Chondrocyte (in vitro differentiated cells): ENCODE measurements around the gene TRABD. TPM values are rescaled to one million over a fixed set of nuclear protein-coding genes. Genes with fewer than 3 reads are reported as not detected.

Experiments used
- DNase-seq: peaks from one replicate; pipeline ENCODE4 v3.0.0; 2021; ENCODE audit warnings: mixed read lengths, low spot score
- H3K27ac Mint-ChIP-seq: one replicate; pipeline ENCODE4 v1.8.0; 2021; ENCODE audit warnings: mild to moderate bottlenecking, moderate library complexity, mixed read lengths; ENCODE audit not compliant: unreplicated experiment
- H3K27me3 Mint-ChIP-seq: 2 replicates; pipeline ENCODE4 v1.8.0; 2021; ENCODE audit warnings: low read depth, mixed read lengths
- H3K36me3 Mint-ChIP-seq: 2 replicates; pipeline ENCODE4 v1.8.0; 2021; ENCODE audit warnings: low read depth, mixed read lengths
- H3K4me1 Mint-ChIP-seq: 2 replicates; pipeline ENCODE4 v1.8.0; 2021; ENCODE audit warnings: low read depth, mild to moderate bottlenecking, mixed read lengths
- H3K4me3 Mint-ChIP-seq: one replicate; pipeline ENCODE4 v1.8.0; 2021; ENCODE audit warnings: mild to moderate bottlenecking, moderate library complexity, mixed read lengths; ENCODE audit not compliant: unreplicated experiment
- H3K9me3 Mint-ChIP-seq: 2 replicates; pipeline ENCODE4 v1.8.0; 2021; ENCODE audit warnings: low read depth, mixed read lengths
- total RNA-seq: library from RNA; stranded (reverse); gene quantifications from 3 replicates; pipeline ENCODE4 v1.2.1, GENCODE V29; 2021
- TF ChIP-seq, protein P1 (sequence below): fragments of 200-600 bp; sonication (generic); IDR thresholded peaks from 2 replicates; pipeline ENCODE4 v1.5.0; 2021; ENCODE audit warnings: antibody characterized with exemption, mild to moderate bottlenecking, moderate library complexity

TRABD gene
- total RNA-seq, 1 donor from 2014 or later, result 20.2 TPM

- Mint-ChIP-seq H3K4me3 (no peak overlapping the region), H3K27ac (no peak overlapping the region)
- TF ChIP-seq, protein P1, sequence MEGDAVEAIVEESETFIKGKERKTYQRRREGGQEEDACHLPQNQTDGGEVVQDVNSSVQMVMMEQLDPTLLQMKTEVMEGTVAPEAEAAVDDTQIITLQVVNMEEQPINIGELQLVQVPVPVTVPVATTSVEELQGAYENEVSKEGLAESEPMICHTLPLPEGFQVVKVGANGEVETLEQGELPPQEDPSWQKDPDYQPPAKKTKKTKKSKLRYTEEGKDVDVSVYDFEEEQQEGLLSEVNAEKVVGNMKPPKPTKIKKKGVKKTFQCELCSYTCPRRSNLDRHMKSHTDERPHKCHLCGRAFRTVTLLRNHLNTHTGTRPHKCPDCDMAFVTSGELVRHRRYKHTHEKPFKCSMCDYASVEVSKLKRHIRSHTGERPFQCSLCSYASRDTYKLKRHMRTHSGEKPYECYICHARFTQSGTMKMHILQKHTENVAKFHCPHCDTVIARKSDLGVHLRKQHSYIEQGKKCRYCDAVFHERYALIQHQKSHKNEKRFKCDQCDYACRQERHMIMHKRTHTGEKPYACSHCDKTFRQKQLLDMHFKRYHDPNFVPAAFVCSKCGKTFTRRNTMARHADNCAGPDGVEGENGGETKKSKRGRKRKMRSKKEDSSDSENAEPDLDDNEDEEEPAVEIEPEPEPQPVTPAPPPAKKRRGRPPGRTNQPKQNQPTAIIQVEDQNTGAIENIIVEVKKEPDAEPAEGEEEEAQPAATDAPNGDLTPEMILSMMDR, result no peak
These were observed 11.1 kb upstream of the TRABD start for GRCh38 chr22:50174382-50175190.

GRCh38 chr22:50175191-50175461 lies 10.6 kb upstream of the TRABD start:
- Mint-ChIP-seq H3K4me1 (peaks cover 3% of the 10 kb centered on the region), H3K4me3 (no peak overlapping the region), H3K27ac (no peak overlapping the region), H3K27me3 (no peaks in the 10 kb centered on the region), H3K9me3 (no peaks in the 10 kb centered on the region), H3K36me3 (peaks cover 2% of the 10 kb centered on the region)
- no peak for DNase-seq
- TF ChIP-seq, protein P1, result no peak

More at GRCh38 chr22:50174382-50175190, 11.1 kb upstream of the TRABD start:
- Mint-ChIP-seq H3K4me1 (peaks cover 3% of the 10 kb centered on the region), H3K9me3 (no peaks in the 10 kb centered on the region), H3K36me3 (peaks cover 2% of the 10 kb centered on the region), H3K27me3 (no peaks in the 10 kb centered on the region)
- DNase-seq, result no peak

- H3K27me3 Mint-ChIP-seq, result no peaks in the 10 kb centered on the region
- DNase-seq, result no peak
- H3K27ac Mint-ChIP-seq, result no peak overlapping the region
- no peaks in the 10 kb centered on the region for H3K9me3 Mint-ChIP-seq
- H3K4me1 Mint-ChIP-seq, result no peaks in the 10 kb centered on the region
- TF ChIP-seq, protein P1, result no peak
- H3K4me3 Mint-ChIP-seq, result no peak overlapping the region
- peaks cover 2% of the 10 kb centered on the region for H3K36me3 Mint-ChIP-seq
These were observed 9.5 kb upstream of the TRABD start for GRCh38 chr22:50175921-50176849.

DNA sequence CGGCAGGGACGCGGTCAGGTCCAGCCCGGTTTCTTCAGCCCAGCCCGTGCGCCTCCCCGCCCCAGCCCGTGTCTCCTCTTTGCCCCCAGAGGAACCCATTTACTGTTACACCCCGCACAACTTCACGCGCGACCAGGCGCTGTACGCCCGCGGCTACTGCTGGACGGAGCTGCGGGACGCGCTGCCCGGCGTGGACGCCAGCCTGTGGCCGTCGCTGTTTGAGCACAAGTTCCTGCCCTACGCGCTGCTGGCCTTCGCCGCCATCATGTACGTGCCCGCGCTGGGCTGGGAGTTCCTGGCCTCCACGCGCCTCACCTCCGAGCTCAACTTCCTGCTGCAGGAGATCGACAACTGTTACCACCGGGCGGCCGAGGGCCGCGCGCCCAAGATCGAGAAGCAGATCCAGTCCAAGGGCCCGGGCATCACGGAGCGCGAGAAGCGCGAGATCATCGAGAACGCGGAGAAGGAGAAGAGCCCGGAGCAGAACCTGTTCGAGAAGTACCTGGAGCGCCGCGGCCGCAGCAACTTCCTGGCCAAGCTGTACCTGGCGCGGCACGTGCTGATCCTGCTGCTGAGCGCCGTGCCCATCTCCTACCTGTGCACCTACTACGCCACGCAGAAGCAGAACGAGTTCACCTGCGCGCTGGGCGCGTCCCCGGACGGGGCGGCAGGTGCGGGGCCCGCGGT lies 8.7 kb upstream of the TRABD start:
- no peak overlapping the region for H3K27ac Mint-ChIP-seq
- no peaks in the 10 kb centered on the region for H3K27me3 Mint-ChIP-seq
- DNase-seq, result no peak
- H3K4me3 Mint-ChIP-seq, result no peak overlapping the region
- H3K9me3 Mint-ChIP-seq, result no peaks in the 10 kb centered on the region
- TF ChIP-seq, protein P1, result no peak
- H3K4me1 Mint-ChIP-seq, result no peaks in the 10 kb centered on the region
- peaks cover 2% of the 10 kb centered on the region for H3K36me3 Mint-ChIP-seq
